ENCODE measurements around the gene CAMK2N1.

CAMK2N1 gene

DNA sequence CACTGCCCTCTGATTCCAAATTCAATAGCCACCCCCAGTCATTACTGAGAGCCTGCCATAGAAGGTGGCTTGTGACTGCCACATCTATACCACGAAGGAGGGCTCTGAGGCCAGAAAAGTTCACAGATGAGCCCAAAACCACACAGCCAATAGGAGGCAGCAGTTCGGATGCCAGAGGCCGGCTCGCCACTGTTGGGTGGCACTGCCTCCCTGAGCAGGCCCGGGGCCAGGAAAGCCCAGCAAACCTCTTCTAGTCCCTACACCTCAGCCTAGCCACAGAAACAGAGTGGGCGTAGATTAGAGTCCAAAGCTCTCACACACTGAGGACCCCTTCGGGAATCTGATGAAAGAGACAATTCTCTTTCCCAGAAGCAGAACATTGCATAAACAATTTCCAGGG is 5.9 kb upstream of the CAMK2N1 start:
- no peak for DNase-seq (ENCODE audit: low read depth)
- TF ChIP-seq, protein P1, sequence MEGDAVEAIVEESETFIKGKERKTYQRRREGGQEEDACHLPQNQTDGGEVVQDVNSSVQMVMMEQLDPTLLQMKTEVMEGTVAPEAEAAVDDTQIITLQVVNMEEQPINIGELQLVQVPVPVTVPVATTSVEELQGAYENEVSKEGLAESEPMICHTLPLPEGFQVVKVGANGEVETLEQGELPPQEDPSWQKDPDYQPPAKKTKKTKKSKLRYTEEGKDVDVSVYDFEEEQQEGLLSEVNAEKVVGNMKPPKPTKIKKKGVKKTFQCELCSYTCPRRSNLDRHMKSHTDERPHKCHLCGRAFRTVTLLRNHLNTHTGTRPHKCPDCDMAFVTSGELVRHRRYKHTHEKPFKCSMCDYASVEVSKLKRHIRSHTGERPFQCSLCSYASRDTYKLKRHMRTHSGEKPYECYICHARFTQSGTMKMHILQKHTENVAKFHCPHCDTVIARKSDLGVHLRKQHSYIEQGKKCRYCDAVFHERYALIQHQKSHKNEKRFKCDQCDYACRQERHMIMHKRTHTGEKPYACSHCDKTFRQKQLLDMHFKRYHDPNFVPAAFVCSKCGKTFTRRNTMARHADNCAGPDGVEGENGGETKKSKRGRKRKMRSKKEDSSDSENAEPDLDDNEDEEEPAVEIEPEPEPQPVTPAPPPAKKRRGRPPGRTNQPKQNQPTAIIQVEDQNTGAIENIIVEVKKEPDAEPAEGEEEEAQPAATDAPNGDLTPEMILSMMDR (conservative IDR thresholded peaks at IDR 0.05; ENCODE audit: low read depth, low read length): no peak
- no peak overlapping the region for H3K4me3 ChIP-seq (ENCODE audit: low read depth, low read length)

DNA sequence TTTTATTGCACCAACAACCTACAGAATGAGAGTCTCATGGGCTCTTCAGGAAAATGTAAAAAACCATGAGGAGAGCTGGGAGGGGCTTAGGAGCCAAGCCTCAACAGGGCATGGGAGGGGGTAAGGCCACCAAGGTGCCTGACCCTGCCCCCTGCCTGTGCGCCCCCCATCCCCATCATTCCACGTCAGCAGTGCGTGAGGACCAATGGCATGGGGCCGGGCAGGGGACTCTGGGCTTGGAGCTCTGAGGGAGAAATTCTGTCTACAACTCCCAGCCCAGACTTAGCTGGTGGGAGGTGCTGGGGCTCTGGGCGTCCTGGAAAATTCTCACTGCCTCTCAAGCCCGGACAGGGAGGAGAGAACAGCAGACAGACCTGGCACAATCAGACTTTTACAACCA is 5.2 kb upstream of the CAMK2N1 start:
- TF ChIP-seq, protein P1 (conservative IDR thresholded peaks at IDR 0.05; ENCODE audit: low read depth, low read length): no peak
- no peak for DNase-seq (ENCODE audit: low read depth)
- no peak overlapping the region for H3K4me3 ChIP-seq (ENCODE audit: low read depth, low read length)

DNA sequence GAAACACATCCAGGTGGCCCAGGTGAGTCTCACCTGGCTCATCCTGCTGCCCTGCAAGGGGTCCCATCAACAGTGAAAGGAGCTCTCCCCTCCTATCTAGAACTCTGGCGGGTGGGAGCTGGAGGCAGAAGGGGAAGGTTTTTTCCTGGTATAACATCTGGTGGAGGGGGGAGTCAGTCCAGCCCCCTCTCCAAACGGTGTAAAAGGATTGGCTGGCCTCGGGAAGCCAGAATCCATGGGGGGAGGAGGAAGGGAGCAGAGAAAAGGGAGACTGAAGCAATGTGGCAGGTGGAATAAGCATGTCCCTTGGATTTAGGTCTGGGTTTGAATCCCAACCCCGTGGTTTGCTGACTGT is 1.2 kb upstream of the CAMK2N1 start:
- TF ChIP-seq, protein P1 (conservative IDR thresholded peaks at IDR 0.05; ENCODE audit: low read depth, low read length): no peak
- no peak for DNase-seq (ENCODE audit: low read depth)
- no peak overlapping the region for H3K4me3 ChIP-seq (ENCODE audit: low read depth, low read length)

DNA sequence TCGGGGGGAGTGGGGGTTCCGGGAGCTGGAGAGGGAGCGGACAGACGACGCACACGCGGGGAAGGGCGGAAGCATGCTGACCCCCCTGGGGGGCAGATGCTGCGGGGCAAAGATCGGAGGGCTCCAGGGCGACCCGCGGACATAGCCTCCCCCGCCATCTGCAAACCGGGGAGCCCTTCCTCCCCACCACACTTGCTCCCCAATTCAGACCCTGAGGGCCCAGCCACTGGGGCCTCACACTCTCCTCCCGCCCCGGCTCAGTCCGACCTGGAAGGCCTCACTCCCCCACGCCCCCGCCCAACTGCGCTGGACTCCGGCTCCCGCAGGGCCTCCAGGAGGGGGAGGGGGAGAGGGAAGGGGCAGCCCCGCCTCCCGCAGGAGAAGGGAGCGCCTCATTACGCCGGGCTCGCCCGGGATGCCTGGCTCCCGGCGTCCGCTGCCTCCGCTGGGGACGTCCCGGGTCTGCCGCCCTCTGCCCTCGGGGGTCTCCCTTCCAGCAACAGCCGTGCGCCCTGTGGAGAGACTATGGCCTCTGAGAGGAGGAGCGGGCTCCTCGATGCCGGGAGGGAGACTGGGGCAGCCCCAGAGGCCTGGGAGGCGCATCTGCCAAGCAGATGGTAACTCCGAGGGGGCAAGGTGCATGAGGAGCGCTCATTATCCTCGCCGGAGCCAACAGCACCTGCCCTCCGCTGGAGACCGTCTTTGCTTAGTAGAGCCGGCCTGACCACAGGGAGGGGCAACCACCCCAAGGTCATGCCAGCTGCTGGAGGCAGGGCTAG is 636 bp upstream of the CAMK2N1 start:
- no peak for DNase-seq (ENCODE audit: low read depth)
- peak overlapping the region; percentile 61 for H3K4me3 ChIP-seq (ENCODE audit: low read depth, low read length)
- TF ChIP-seq, protein P1 (conservative IDR thresholded peaks at IDR 0.05; ENCODE audit: low read depth, low read length): no peak

DNA sequence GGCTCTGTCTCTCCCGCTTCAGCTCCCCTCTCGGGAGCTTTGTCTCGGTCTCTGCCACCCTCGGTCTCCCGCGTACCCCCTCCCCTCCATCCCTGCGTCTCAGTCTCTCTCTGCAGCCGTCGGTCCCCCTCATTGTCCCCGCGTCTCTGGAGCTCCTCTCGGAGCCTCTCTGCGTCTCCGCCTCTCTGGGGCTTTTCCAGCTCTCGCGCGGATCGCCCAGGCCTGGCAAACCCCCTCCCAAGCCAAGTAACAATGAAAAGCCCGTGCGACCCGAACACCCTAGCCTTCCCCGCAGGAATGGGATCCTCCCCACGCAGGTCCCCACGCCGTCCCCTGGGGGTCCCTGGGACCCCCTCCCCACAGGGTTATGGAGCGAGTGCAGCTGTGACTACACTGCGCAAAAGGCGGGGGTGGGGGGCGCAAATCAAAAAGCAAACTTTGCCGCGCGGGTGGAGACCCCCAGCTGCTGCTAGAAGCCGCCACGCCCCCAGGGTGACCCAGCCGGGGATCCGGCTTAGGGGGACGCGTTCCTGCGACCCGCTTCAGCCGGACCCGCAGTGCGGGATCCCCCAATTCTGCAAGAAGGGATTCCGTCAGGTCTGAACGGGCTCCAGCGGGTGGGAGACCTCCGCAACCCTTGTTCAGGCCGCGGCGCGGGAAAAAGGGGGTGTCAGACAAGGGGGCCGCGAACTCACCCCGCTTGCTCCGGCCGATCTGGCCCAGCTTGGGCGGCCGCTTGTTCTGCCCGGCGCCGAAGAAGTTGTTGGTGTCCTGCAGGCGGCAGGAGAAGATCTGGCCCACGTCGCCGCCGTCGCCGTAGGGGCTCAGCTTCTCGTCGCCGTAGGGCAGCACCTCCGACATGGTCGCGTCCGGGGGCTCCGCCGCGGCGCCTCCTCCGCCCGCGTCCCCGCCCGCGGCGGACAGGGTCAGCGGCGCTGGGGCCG is 1.2 kb downstream of the CAMK2N1 start:
- no peak for DNase-seq (ENCODE audit: low read depth)
- peak overlapping the region; percentile 61 for H3K4me3 ChIP-seq (ENCODE audit: low read depth, low read length)
- TF ChIP-seq, protein P1 (conservative IDR thresholded peaks at IDR 0.05; ENCODE audit: low read depth, low read length): no peak

DNA sequence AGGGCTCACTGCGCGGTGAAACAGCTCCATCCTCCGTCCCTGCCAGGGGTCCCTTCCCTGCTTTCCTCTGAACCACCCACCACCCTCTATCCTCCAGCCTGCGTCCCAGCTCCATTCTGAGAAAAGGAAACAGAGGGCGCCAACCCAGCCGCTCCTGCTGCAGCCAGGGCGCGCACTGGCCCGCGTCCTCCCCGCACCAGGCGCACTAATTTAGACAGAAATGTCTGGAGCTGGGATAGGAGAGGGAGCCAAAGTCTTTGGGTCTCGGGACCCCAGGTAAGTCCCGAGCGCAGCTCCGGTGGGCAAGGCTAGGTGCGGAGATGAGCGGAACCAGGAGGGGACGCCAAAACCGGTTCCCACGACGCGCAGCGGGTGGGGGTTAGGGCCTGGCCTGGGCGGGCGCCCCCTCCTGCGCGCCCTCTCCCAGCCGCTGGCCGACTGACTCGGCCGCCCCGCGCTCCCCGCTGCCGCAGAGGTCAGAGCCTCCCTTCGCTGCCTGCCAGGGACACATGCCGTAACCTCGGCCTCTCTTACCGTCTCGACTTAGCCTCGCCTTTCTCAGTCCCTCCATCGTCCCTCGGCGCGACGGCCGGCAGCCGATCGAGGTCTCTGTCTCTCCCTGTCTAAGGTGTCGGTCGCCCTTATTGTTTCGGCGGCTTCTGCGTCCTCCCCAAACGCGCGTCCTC is 2.0 kb downstream of the CAMK2N1 start:
- peak overlapping the region; percentile 61 for H3K4me3 ChIP-seq (ENCODE audit: low read depth, low read length)
- no peak for DNase-seq (ENCODE audit: low read depth)

More for the DNA sequence above, 2.0 kb downstream of the CAMK2N1 start:
- TF ChIP-seq, protein P1 (conservative IDR thresholded peaks at IDR 0.05; ENCODE audit: low read depth, low read length): peak; percentile 18
